ENCODE data around the gene SMAD2. TPM values are rescaled to one million over a fixed set of nuclear protein-coding genes. Genes with fewer than 3 reads are reported as not detected.

SMAD2 gene
- total RNA-seq, 1 experiment from 2014 or later = 121 TPM

GRCh38 chr18:47898696-47899095 is 31.8 kb downstream of the SMAD2 start:
- H4K20me1 ChIP-seq (ENCODE audit: control insufficient read depth, insufficient read depth, insufficient read length) = no peaks in the 10 kb centered on the region

More at GRCh38 chr18:47898696-47899095, 31.8 kb downstream of the SMAD2 start:
- H3K27ac ChIP-seq (ENCODE audit: insufficient read length, low read depth, low read length) = no peak overlapping the region
- H3K27me3 Mint-ChIP-seq (ENCODE audit: low read depth) = no peaks in the 10 kb centered on the region
- H3K4ac ChIP-seq (ENCODE audit: low read depth, low read length) = no peak overlapping the region
- H3T11ph ChIP-seq (ENCODE audit: low read length) = no peak overlapping the region
- peak overlapping the region; percentile 23 to 90 (median 88); a peak in 5 of 7 replicates for H3K27ac Mint-ChIP-seq
- H3K9me3 ChIP-seq (ENCODE audit: control insufficient read depth, low read depth, low read length) = no peaks in the 10 kb centered on the region
- no peak overlapping the region for H4K5ac ChIP-seq (ENCODE audit: insufficient read length, low read depth, low read length)
- H2BK15ac ChIP-seq (ENCODE audit: low read depth, low read length) = no peak overlapping the region
- peaks cover 91 to 92% of the 10 kb centered on the region in 2 experiments for H3K4me1 Mint-ChIP-seq
- no peak overlapping the region for H4K91ac ChIP-seq (ENCODE audit: insufficient read length, low read depth, low read length)
- H3K18ac ChIP-seq (ENCODE audit: insufficient read length, low read depth, low read length) = no peak overlapping the region
- H3K4me1 ChIP-seq (ENCODE audit: insufficient read depth, low read length) = peaks cover 3% of the 10 kb centered on the region; the same call in 1 of the 2 replicates
- no peak overlapping the region for H3K9ac ChIP-seq (ENCODE audit: extremely low read depth, insufficient read length, low read length)
- H2AFZ ChIP-seq (ENCODE audit: low read length) = no peak overlapping the region
- H3K36me3 Mint-ChIP-seq (ENCODE audit: insufficient read depth in 1 of 3, low read depth in 3 of 3) = peaks cover 6 to 28% (median 21%) of the 10 kb centered on the region in 3 experiments; a peak in 6 of 7 replicates
- no peak overlapping the region for H3K14ac ChIP-seq (ENCODE audit: insufficient read depth, low read length)
- H3K4me2 ChIP-seq (ENCODE audit: insufficient read depth, insufficient read length, low read length) = peak overlapping the region; percentile 19
- no peaks in the 10 kb centered on the region for H3K23me2 ChIP-seq (ENCODE audit: insufficient read length, low read depth, low read length, poor library complexity, severe bottlenecking)
- no peak overlapping the region for H3K56ac ChIP-seq (ENCODE audit: insufficient read length, low read depth, low read length)
- no peak overlapping the region for H3K23ac ChIP-seq (ENCODE audit: insufficient read length, low read depth, low read length)
- H2BK120ac ChIP-seq (ENCODE audit: low read depth, low read length, poor library complexity, severe bottlenecking) = no peak overlapping the region
- H3K79me1 ChIP-seq (ENCODE audit: insufficient read depth, low read depth, low read length, poor library complexity, severe bottlenecking) = peaks cover 7% of the 10 kb centered on the region
- H4K8ac ChIP-seq (replicated peaks; ENCODE audit: insufficient read length, low read depth, low read length) = no peak overlapping the region
- no peaks in the 10 kb centered on the region for H3K27me3 ChIP-seq (ENCODE audit: insufficient read depth, low read length)
- H3K79me2 ChIP-seq (ENCODE audit: insufficient read depth, low read length) = peaks cover 17% of the 10 kb centered on the region
- DNase-seq = no peak
- H2BK12ac ChIP-seq (ENCODE audit: insufficient read length, low read depth, low read length) = no peak overlapping the region
- WGBS (ENCODE audit: extremely low coverage, insufficient read length, low lambda C conversion rate) = no CpG with 5 or more reads among the region's 2 CpGs
- H3K4me3 Mint-ChIP-seq = peak overlapping the region; percentile 9 to 39; a peak in 2 of 5 replicates
- H2BK20ac ChIP-seq (ENCODE audit: low read depth, low read length, poor library complexity, severe bottlenecking) = no peak overlapping the region
- no peak overlapping the region for H2BK5ac ChIP-seq (ENCODE audit: insufficient read length, low read length)
- no peak for TF ChIP-seq CTCF (conservative IDR thresholded peaks at IDR 0.05)
- H3K9me3 Mint-ChIP-seq = peaks cover 0 to 3% of the 10 kb centered on the region in 2 experiments; a peak in 2 of 5 replicates
- H2AK5ac ChIP-seq (ENCODE audit: insufficient read length, low read length) = no peak overlapping the region

Data from H9 (cell line).